ENCODE measurements around the gene SPARC. TPM values are rescaled to one million over a fixed set of nuclear protein-coding genes. Genes with fewer than 3 reads are reported as not detected.

SPARC gene
- total RNA-seq, 4 donors from 2014 or later: 341 to 2,293 (median 751) TPM

- TF ChIP-seq POLR2A (IDR thresholded peaks at IDR 0.05) (no peak), CTCF (IDR thresholded peaks at IDR 0.05) (no peak)
- intact Hi-C loops (cut with DNase I; ENCODE audit: low total_unique reads): no loop called here
- H3K27ac ChIP-seq: no peak overlapping the region
Observed at GRCh38 chr5:151638619-151639018, 48.1 kb downstream of the SPARC start.

GRCh38 chr5:151637676-151638075 lies 49.0 kb downstream of the SPARC start:
- Histone ChIP-seq H3K27me3 (no peaks in the 10 kb centered on the region), H3K9me3 (no peaks in the 10 kb centered on the region), H3K36me3 (no peaks in the 10 kb centered on the region), H3K27ac (no peak overlapping the region), H3K4me3 (no peak overlapping the region), H3K4me1 (no peaks in the 10 kb centered on the region)
- intact Hi-C loops (cut with DNase I; ENCODE audit: low total_unique reads): no loop called here
- no peak for TF ChIP-seq POLR2A (IDR thresholded peaks at IDR 0.05)
- no peak for TF ChIP-seq CTCF (IDR thresholded peaks at IDR 0.05)
- DNase-seq: no peak

More at GRCh38 chr5:151638619-151639018, 48.1 kb downstream of the SPARC start:
- H3K4me3 ChIP-seq: no peak overlapping the region
- no peaks in the 10 kb centered on the region for H3K4me1 ChIP-seq
- no peaks in the 10 kb centered on the region for H3K27me3 ChIP-seq
- H3K36me3 ChIP-seq: no peaks in the 10 kb centered on the region
- H3K9me3 ChIP-seq: no peaks in the 10 kb centered on the region
- no peak for DNase-seq

GRCh38 chr5:151633892-151634291 lies 52.8 kb downstream of the SPARC start:
- no peak overlapping the region for H3K27ac ChIP-seq
- H3K36me3 ChIP-seq: no peaks in the 10 kb centered on the region
- TF ChIP-seq CTCF (IDR thresholded peaks at IDR 0.05) (no peak), POLR2A (IDR thresholded peaks at IDR 0.05) (no peak)
- intact Hi-C loops (cut with DNase I; ENCODE audit: low total_unique reads): no loop called here
- DNase-seq: no peak
- no peak overlapping the region for H3K4me3 ChIP-seq
- H3K9me3 ChIP-seq: no peaks in the 10 kb centered on the region
- H3K4me1 ChIP-seq: no peaks in the 10 kb centered on the region
- no peaks in the 10 kb centered on the region for H3K27me3 ChIP-seq

- Histone ChIP-seq H3K27ac (no peak overlapping the region), H3K4me1 (no peaks in the 10 kb centered on the region), H3K27me3 (no peaks in the 10 kb centered on the region), H3K4me3 (no peak overlapping the region), H3K9me3 (no peaks in the 10 kb centered on the region), H3K36me3 (no peaks in the 10 kb centered on the region)
- intact Hi-C loops (cut with DNase I; ENCODE audit: low total_unique reads): no loop called here
- TF ChIP-seq POLR2A (IDR thresholded peaks at IDR 0.05) (no peak), CTCF (IDR thresholded peaks at IDR 0.05) (no peak)
- no peak for DNase-seq
Observed at GRCh38 chr5:151632941-151633340, 53.8 kb downstream of the SPARC start.

GRCh38 chr5:151632524-151632923 lies 54.2 kb downstream of the SPARC start:
- no peaks in the 10 kb centered on the region for H3K27me3 ChIP-seq
- H3K4me3 ChIP-seq: no peak overlapping the region
- H3K36me3 ChIP-seq: no peaks in the 10 kb centered on the region
- intact Hi-C loops (cut with DNase I; ENCODE audit: low total_unique reads): no loop called here
- no peak overlapping the region for H3K27ac ChIP-seq
- no peak for DNase-seq
- H3K9me3 ChIP-seq: no peaks in the 10 kb centered on the region
- no peak for TF ChIP-seq CTCF (IDR thresholded peaks at IDR 0.05)
- no peak for TF ChIP-seq POLR2A (IDR thresholded peaks at IDR 0.05)
- H3K4me1 ChIP-seq: no peaks in the 10 kb centered on the region

Data from uterus (tissue), 4 donors.